GM12878 (cell line): ENCODE results near the gene OR8I2. TPM values are rescaled to one million over a fixed set of nuclear protein-coding genes. Genes with fewer than 3 reads are reported as not detected.

Experiments
- polyA plus RNA-seq, 11 experiments: library from polyadenylated mRNA; depleted of rRNA in 4 of 11; unstranded in 6 of 11; stranded (reverse) in 5 of 11; fragments of >200 nt; fragmentation: Nextera tagmentation in 4 of 11; fragmentation: Illumina TruSeq in 1 of 11; extraction: Ambion mirVana in 4 of 11; extraction: Trizol in 1 of 11; gene quantifications; 1 replicate in 1 of 11; 2 replicates in 10 of 11; pipeline versions ENCODE4 v1.2.1 to v1.2.3, GENCODE V29; 2011 to 2016; ENCODE audit warnings: inconsistent platforms in 2 of 11, missing spikeins in 2 of 11, low read depth in 1 of 11
- small RNA-seq: library from RNA; depleted of rRNA; stranded (forward); fragments of <200 nt; gene quantifications from one replicate; pipeline ENCODE3, GENCODE V24; 2014
- total RNA-seq, 4 experiments: library from RNA; depleted of rRNA in 3 of 4; stranded (reverse); fragments of >200 nt in 3 of 4; fragmentation: Illumina TruSeq in 1 of 4; extraction: Trizol in 1 of 4; gene quantifications; 2 replicates each; pipeline versions ENCODE4 v1.2.1 to v1.2.3, GENCODE V29; 2013 to 2021

Gene OR8I2
- total and polyA plus RNA-seq, 10 of the 15 experiments (the other 5 are each of a cell fraction or from before 2014, with no cell fraction given), result not detected

Small RNAs within 50 kb of the gene (small RNA-seq; reads per million reads assigned to genes)
- gene OR8I4P, result not detected

Other genes with a start within 250 kb of the OR8I2 start
Only the 7 nearest of the 16 such genes appear.
- gene OR5F1, start 98.7 kb upstream of the OR8I2 start, total RNA-seq (2014; rRNA removed), result not detected in 2 replicates
- not detected in 2 replicates for gene OR5F1, start 98.7 kb upstream of the OR8I2 start, total RNA-seq (2014; rRNA removed; fragmentation: Illumina TruSeq; extraction: Trizol)
- gene OR5F1, start 98.7 kb upstream of the OR8I2 start, total RNA-seq (2021), result not detected in 2 replicates
- not detected in 2 replicates for gene OR5F1, start 98.7 kb upstream of the OR8I2 start, polyA plus RNA-seq (2011; rRNA removed)
- gene OR5F1, start 98.7 kb upstream of the OR8I2 start, polyA plus RNA-seq (2014; fragmentation: Illumina TruSeq; extraction: Trizol), result not detected in 2 replicates
- gene OR5F1, start 98.7 kb upstream of the OR8I2 start, polyA plus RNA-seq (2014; fragmentation: Nextera tagmentation; extraction: Ambion mirVana), result not detected
- not detected in 2 replicates for gene OR5F1, start 98.7 kb upstream of the OR8I2 start, polyA plus RNA-seq (2014; rRNA removed)
- gene OR5F1, start 98.7 kb upstream of the OR8I2 start, polyA plus RNA-seq (2016; fragmentation: Nextera tagmentation; extraction: Ambion mirVana), result not detected
- gene OR5AS1, start 65.7 kb upstream of the OR8I2 start, total RNA-seq (2014; rRNA removed), result not detected in 2 replicates
- gene OR5AS1, start 65.7 kb upstream of the OR8I2 start, total RNA-seq (2014; rRNA removed; fragmentation: Illumina TruSeq; extraction: Trizol), result not detected in 2 replicates
- gene OR5AS1, start 65.7 kb upstream of the OR8I2 start, total RNA-seq (2021), result not detected in 2 replicates
- gene OR5AS1, start 65.7 kb upstream of the OR8I2 start, polyA plus RNA-seq (2011; rRNA removed), result not detected in 2 replicates
- gene OR5AS1, start 65.7 kb upstream of the OR8I2 start, polyA plus RNA-seq (2014; fragmentation: Illumina TruSeq; extraction: Trizol), result not detected in 2 replicates
- gene OR5AS1, start 65.7 kb upstream of the OR8I2 start, polyA plus RNA-seq (2014; fragmentation: Nextera tagmentation; extraction: Ambion mirVana), result not detected
- gene OR5AS1, start 65.7 kb upstream of the OR8I2 start, polyA plus RNA-seq (2014; rRNA removed), result not detected in 2 replicates
- gene OR5AS1, start 65.7 kb upstream of the OR8I2 start, polyA plus RNA-seq (2016; fragmentation: Nextera tagmentation; extraction: Ambion mirVana), result not detected
- gene OR8H2, start 10.4 kb downstream of the OR8I2 start, total RNA-seq (2014; rRNA removed), result not detected in 2 replicates
- gene OR8H2, start 10.4 kb downstream of the OR8I2 start, total RNA-seq (2014; rRNA removed; fragmentation: Illumina TruSeq; extraction: Trizol), result not detected in 2 replicates
- gene OR8H2, start 10.4 kb downstream of the OR8I2 start, total RNA-seq (2021), result not detected in 2 replicates
- not detected in 2 replicates for gene OR8H2, start 10.4 kb downstream of the OR8I2 start, polyA plus RNA-seq (2011; rRNA removed)
- not detected in 2 replicates for gene OR8H2, start 10.4 kb downstream of the OR8I2 start, polyA plus RNA-seq (2014; fragmentation: Illumina TruSeq; extraction: Trizol)
- gene OR8H2, start 10.4 kb downstream of the OR8I2 start, polyA plus RNA-seq (2014; fragmentation: Nextera tagmentation; extraction: Ambion mirVana), result not detected
- not detected in 2 replicates for gene OR8H2, start 10.4 kb downstream of the OR8I2 start, polyA plus RNA-seq (2014; rRNA removed)
- not detected for gene OR8H2, start 10.4 kb downstream of the OR8I2 start, polyA plus RNA-seq (2016; fragmentation: Nextera tagmentation; extraction: Ambion mirVana)
- not detected in 2 replicates for gene OR8H3, start 29.1 kb downstream of the OR8I2 start, total RNA-seq (2014; rRNA removed)
- gene OR8H3, start 29.1 kb downstream of the OR8I2 start, total RNA-seq (2014; rRNA removed; fragmentation: Illumina TruSeq; extraction: Trizol), result not detected in 2 replicates
- not detected in 2 replicates for gene OR8H3, start 29.1 kb downstream of the OR8I2 start, total RNA-seq (2021)
- gene OR8H3, start 29.1 kb downstream of the OR8I2 start, polyA plus RNA-seq (2011; rRNA removed), result not detected in 2 replicates
- not detected in 2 replicates for gene OR8H3, start 29.1 kb downstream of the OR8I2 start, polyA plus RNA-seq (2014; fragmentation: Illumina TruSeq; extraction: Trizol)
- gene OR8H3, start 29.1 kb downstream of the OR8I2 start, polyA plus RNA-seq (2014; fragmentation: Nextera tagmentation; extraction: Ambion mirVana), result not detected
- not detected in 2 replicates for gene OR8H3, start 29.1 kb downstream of the OR8I2 start, polyA plus RNA-seq (2014; rRNA removed)
- gene OR8H3, start 29.1 kb downstream of the OR8I2 start, polyA plus RNA-seq (2016; fragmentation: Nextera tagmentation; extraction: Ambion mirVana), result not detected
- not detected in 2 replicates for gene OR8J3, start 46.9 kb downstream of the OR8I2 start, total RNA-seq (2014; rRNA removed)
- gene OR8J3, start 46.9 kb downstream of the OR8I2 start, total RNA-seq (2014; rRNA removed; fragmentation: Illumina TruSeq; extraction: Trizol), result not detected in 2 replicates
- gene OR8J3, start 46.9 kb downstream of the OR8I2 start, total RNA-seq (2021), result not detected in 2 replicates
- gene OR8J3, start 46.9 kb downstream of the OR8I2 start, polyA plus RNA-seq (2011; rRNA removed), result not detected in 2 replicates
- gene OR8J3, start 46.9 kb downstream of the OR8I2 start, polyA plus RNA-seq (2014; fragmentation: Illumina TruSeq; extraction: Trizol), result not detected in 2 replicates
- not detected for gene OR8J3, start 46.9 kb downstream of the OR8I2 start, polyA plus RNA-seq (2014; fragmentation: Nextera tagmentation; extraction: Ambion mirVana)
- gene OR8J3, start 46.9 kb downstream of the OR8I2 start, polyA plus RNA-seq (2014; rRNA removed), result not detected in 2 replicates
- gene OR8J3, start 46.9 kb downstream of the OR8I2 start, polyA plus RNA-seq (2016; fragmentation: Nextera tagmentation; extraction: Ambion mirVana), result not detected
- not detected in 2 replicates for gene OR8K5, start 67.0 kb downstream of the OR8I2 start, total RNA-seq (2014; rRNA removed)
- gene OR8K5, start 67.0 kb downstream of the OR8I2 start, total RNA-seq (2014; rRNA removed; fragmentation: Illumina TruSeq; extraction: Trizol), result not detected in 2 replicates
- gene OR8K5, start 67.0 kb downstream of the OR8I2 start, total RNA-seq (2021), result not detected in 2 replicates
- gene OR8K5, start 67.0 kb downstream of the OR8I2 start, polyA plus RNA-seq (2011; rRNA removed), result not detected in 2 replicates
- not detected in 2 replicates for gene OR8K5, start 67.0 kb downstream of the OR8I2 start, polyA plus RNA-seq (2014; fragmentation: Illumina TruSeq; extraction: Trizol)
- gene OR8K5, start 67.0 kb downstream of the OR8I2 start, polyA plus RNA-seq (2014; fragmentation: Nextera tagmentation; extraction: Ambion mirVana), result not detected
- not detected in 2 replicates for gene OR8K5, start 67.0 kb downstream of the OR8I2 start, polyA plus RNA-seq (2014; rRNA removed)
- not detected for gene OR8K5, start 67.0 kb downstream of the OR8I2 start, polyA plus RNA-seq (2016; fragmentation: Nextera tagmentation; extraction: Ambion mirVana)
- not detected in 2 replicates for gene OR5J2, start 83.3 kb downstream of the OR8I2 start, total RNA-seq (2014; rRNA removed)
- not detected in 2 replicates for gene OR5J2, start 83.3 kb downstream of the OR8I2 start, total RNA-seq (2014; rRNA removed; fragmentation: Illumina TruSeq; extraction: Trizol)
- gene OR5J2, start 83.3 kb downstream of the OR8I2 start, total RNA-seq (2021), result not detected in 2 replicates
- not detected in 2 replicates for gene OR5J2, start 83.3 kb downstream of the OR8I2 start, polyA plus RNA-seq (2011; rRNA removed)
- not detected in 2 replicates for gene OR5J2, start 83.3 kb downstream of the OR8I2 start, polyA plus RNA-seq (2014; fragmentation: Illumina TruSeq; extraction: Trizol)
- not detected for gene OR5J2, start 83.3 kb downstream of the OR8I2 start, polyA plus RNA-seq (2014; fragmentation: Nextera tagmentation; extraction: Ambion mirVana)
- not detected in 2 replicates for gene OR5J2, start 83.3 kb downstream of the OR8I2 start, polyA plus RNA-seq (2014; rRNA removed)
- gene OR5J2, start 83.3 kb downstream of the OR8I2 start, polyA plus RNA-seq (2016; fragmentation: Nextera tagmentation; extraction: Ambion mirVana), result not detected